Stomach (tissue), 9 donors: Measurements from ENCODE around the gene TYW5. TPM values are rescaled to one million over a fixed set of nuclear protein-coding genes. Genes with fewer than 3 reads are reported as not detected.

Experiments used
- DNase-seq, 2 donors: peaks; one replicate each; pipeline versions ENCODE4 v3.0.0 to v3.0.0-alpha.2; 2013 to 2019
- H3K27ac ChIP-seq, 5 donors: fragments of 200-600 bp in 4 of 5; sonication (generic) in 4 of 5; one replicate each; pipeline ENCODE4 v1.5.1; 2013 to 2019; ENCODE audit warnings: mild to moderate bottlenecking in 1 of 5, moderate library complexity in 1 of 5
- H3K27me3 ChIP-seq, 3 donors: fragments of 200-600 bp; sonication (generic); one replicate each; pipeline ENCODE4 v1.5.1; 2017 to 2019; ENCODE audit warnings: mixed run types in 1 of 3
- H3K36me3 ChIP-seq, 4 donors: fragments of 200-600 bp; sonication (generic); 1 replicate in 3 of 4; 2 replicates in 1 of 4; pipeline ENCODE4 v1.5.1; 2016 to 2019
- H3K4me1 ChIP-seq, 4 donors: fragments of 200-600 bp; sonication (generic); one replicate each; pipeline ENCODE4 v1.5.1; 2016 to 2019
- H3K4me3 ChIP-seq, 4 donors: fragments of 200-600 bp; sonication (generic) in 3 of 4; one replicate each; pipeline ENCODE4 v1.5.1; 2016 to 2019; ENCODE audit warnings: mild to moderate bottlenecking in 1 of 4
- H3K9me3 ChIP-seq, 4 donors: fragments of 200-600 bp; sonication (generic); one replicate each; pipeline ENCODE4 v1.5.1; 2016 to 2019
- CTCF ChIP-seq, 7 experiments: fragments of 450-650 bp in 4 of 7; fragments of 200-600 bp in 3 of 7; sonication (generic) in 3 of 7; IDR thresholded peaks; one replicate each; pipeline ENCODE4 v1.5.1; 2016 to 2019; ENCODE audit warnings: antibody characterized with exemption in 7 of 7, control low read depth in 2 of 7, mild to moderate bottlenecking in 1 of 7
- EP300 ChIP-seq: sonication (generic); formaldehyde crosslinking; IDR thresholded peaks from one replicate; pipeline ENCODE4 v1.6.1; 2017; ENCODE audit warnings: antibody characterized with exemption
- POLR2A ChIP-seq, 4 donors: fragments of 450-650 bp; IDR thresholded peaks; one replicate each; pipeline ENCODE4 v1.6.1; 2016; ENCODE audit warnings: antibody characterized with exemption in 4 of 4, control low read depth in 2 of 4, mild to moderate bottlenecking in 1 of 4, moderate library complexity in 1 of 4
- POLR2AphosphoS5 ChIP-seq, 3 donors: sonication (generic); formaldehyde crosslinking; IDR thresholded peaks; one replicate each; pipeline ENCODE4 v1.6.1; 2016; ENCODE audit warnings: antibody characterized with exemption in 3 of 3
- WGBS, 5 donors: extraction: QIAGEN DNeasy Blood & Tissue Kit in 3 of 5; methylation state at CpG; one replicate each; pipeline versions ENCODE4 v1.1.5 to v1.1.7; 2013 to 2018; 5-methylcytosine and 5-hydroxymethylcytosine counted together
- intact Hi-C: fragments of 100-400 bp; cut with DNase I; formaldehyde crosslinking; loops from one replicate; pipeline ENCODE4 v1.15.1; 2023; ENCODE audit warnings: low total_unique reads
- polyA plus RNA-seq, 3 donors: library from polyadenylated mRNA; stranded (reverse); fragments of 200-250 nt; gene quantifications; one replicate each; pipeline ENCODE4 v1.2.3, GENCODE V29; 2013
- small RNA-seq, 4 donors: library from RNA; depleted of rRNA; stranded (forward); fragments of <200 nt; gene quantifications; one replicate each; pipeline ENCODE3, GENCODE V24; 2016
- total RNA-seq, 5 donors: library from RNA; depleted of rRNA; stranded (reverse); fragments of >200 nt; gene quantifications; one replicate each; pipeline versions ENCODE4 v1.1.0 to v1.2.3, GENCODE V29; 2014 to 2016
- donor health status: healthy with polysubstance abuse.
- donor health status: Bipolar disorder and iron deficiency.
- donor health status: healthy.

TYW5 gene
- total and polyA plus RNA-seq, 8 donors, result 1.2 to 25.3 (median 3.8) TPM

GRCh38 chr2:199883474-199884212 lies 71.6 kb downstream of the TYW5 start:
- no peak for DNase-seq
- Histone ChIP-seq H3K4me1 (no peaks in the 10 kb centered on the region), H3K9me3 (peaks cover 0 to under 1% (median 0%) of the 10 kb centered on the region in 4 donors), H3K36me3 (no peaks in the 10 kb centered on the region), H3K4me3 (no peak overlapping the region), H3K27ac (no peak overlapping the region), H3K27me3 (no peaks in the 10 kb centered on the region)
- 79 to 86% (median 85%) methylated on average over 6 of the region's 6 CpGs for WGBS, 5 donors
- intact Hi-C loops, result no loop called here
- TF ChIP-seq CTCF (IDR thresholded peaks at IDR 0.05), result no peak
- no peak for TF ChIP-seq POLR2A (IDR thresholded peaks at IDR 0.05)
- TF ChIP-seq POLR2AphosphoS5 (IDR thresholded peaks at IDR 0.05), result no peak
- TF ChIP-seq EP300, result no peak

GRCh38 chr2:199882667-199883066 lies 72.6 kb downstream of the TYW5 start:
- Histone ChIP-seq H3K27ac (no peak overlapping the region), H3K27me3 (no peaks in the 10 kb centered on the region), H3K36me3 (no peaks in the 10 kb centered on the region), H3K4me1 (no peaks in the 10 kb centered on the region), H3K9me3 (peaks cover 0 to 7% (median 3%) of the 10 kb centered on the region in 4 donors), H3K4me3 (no peak overlapping the region)
- intact Hi-C loops, result no loop called here
- DNase-seq, result no peak
- TF ChIP-seq CTCF (IDR thresholded peaks at IDR 0.05) (no peak), EP300 (no peak), POLR2AphosphoS5 (IDR thresholded peaks at IDR 0.05) (no peak), POLR2A (IDR thresholded peaks at IDR 0.05) (no peak)

Small RNA genes lying within 50 kb of the gene (small RNA-seq; reads per million reads assigned to genes)
- 0 reads per million in 4 donors for gene RN7SL717P

Other genes with a start within 250 kb of the TYW5 start
- gene FTCDNL1, start 104.3 kb downstream of the TYW5 start, total RNA-seq, result 1 to 10 TPM in 1 of 5 donors, under 1 TPM in 1, not detected in 3; 0.58 to 2.8 TPM
- gene FTCDNL1, start 104.3 kb downstream of the TYW5 start, polyA plus RNA-seq, result under 1 TPM in 2 of 3 donors, not detected in 1; 0.31 to 0.98 TPM
- 10 to 100 TPM in 3 of 5 donors, 1 to 10 TPM in 2; 2.0 to 29.8 (median 15.4) TPM for gene C2orf69, start 44.2 kb downstream of the TYW5 start, total RNA-seq
- 1 to 10 TPM; 3.9 to 9.5 (median 5.1) TPM for gene C2orf69, start 44.2 kb downstream of the TYW5 start, polyA plus RNA-seq
- 10 to 100 TPM in 3 of 5 donors, 1 to 10 TPM in 1, not detected in 1; 7.0 to 30.4 (median 25.3) TPM for gene MAIP1, start 91 bp upstream of the TYW5 start, total RNA-seq
- gene MAIP1, start 91 bp upstream of the TYW5 start, polyA plus RNA-seq, result 10 to 100 TPM; 11.4 to 22.9 (median 19.6) TPM